HepG2 (cell line): ENCODE data around the gene OSBP. TPM values are rescaled to one million over a fixed set of nuclear protein-coding genes. Genes with fewer than 3 reads are reported as not detected.

Experiments
- ATAC-seq: fragments of 200-7000 bp; cut with Tn5 transposase; 3 replicates; pipeline ENCODE4 v1.9.1; 2020; ENCODE audit warnings: mild to moderate bottlenecking, moderate library complexity
- BruUV-seq: library from RNA; stranded (reverse); fragments of 400-500 nt; replicated peaks from 2 replicates; lab custom pipeline; 2021; lab: Mats Ljungman, UMichigan
- CTCF ChIA-PET: fragments of 300-600 bp; formaldehyde crosslinking; extraction: SDS; loops from one replicate; lab custom pipeline; 2021; ENCODE audit warnings: low total read pairs, inconsistent platforms, low intra/inter-chr PET ratio; lab: Yijun Ruan, JAX
- POLR2A ChIA-PET: fragments of 350-600 bp; sonication (Branson Sonifier 250); formaldehyde crosslinking; loops from one replicate; lab custom pipeline; 2020; ENCODE audit warnings: antibody characterized with exemption, inconsistent platforms; lab: Yijun Ruan, JAX
- DNase-seq: peaks from one replicate; pipeline ENCODE4 v3.0.0-alpha.2; 2015; ENCODE audit warnings: low spot score
- FAIRE-seq: peaks from 3 replicates; lab custom pipeline; 2011; peaks lifted over from hg19 to GRCh38; lab: Jason Lieb, UNC
- H2AFZ ChIP-seq: one replicate; pipeline ENCODE4 v1.6.1; 2011; ENCODE audit warnings: low read length, inconsistent platforms
- H3K27ac ChIP-seq: fragments of 300-600 bp; 3 replicates; pipeline ENCODE4 v1.8.0; 2011; ENCODE audit warnings: mixed run types, mild to moderate bottlenecking, mixed read lengths, low read length, inconsistent platforms; ENCODE audit not compliant: insufficient read depth; ENCODE audit errors: extremely low read length
- H3K27me3 ChIP-seq, 2 experiments: fragments of 200-600 bp in 1 of 2; 2 replicates in 1 of 2; 3 replicates in 1 of 2; pipeline versions ENCODE4 v1.6.0 to v1.8.0; 2011; ENCODE audit warnings: low read length in 2 of 2, mild to moderate bottlenecking in 2 of 2, moderate library complexity in 2 of 2, inconsistent platforms in 1 of 2; ENCODE audit not compliant: insufficient read depth in 2 of 2, control insufficient read depth in 1 of 2
- H3K36me3 ChIP-seq, 2 experiments: fragments of 200-600 bp in 1 of 2; replicated peaks in 1 of 2; 2 replicates in 1 of 2; 3 replicates in 1 of 2; pipeline versions ENCODE4 v1.5.1 to v1.8.0; 2011; ENCODE audit warnings: low read length in 2 of 2, inconsistent platforms in 1 of 2; ENCODE audit not compliant: insufficient read depth in 2 of 2, control insufficient read depth in 1 of 2
- H3K4me1 ChIP-seq: 2 replicates; pipeline ENCODE4 v1.5.1; 2012; ENCODE audit warnings: low read length, inconsistent platforms; ENCODE audit not compliant: insufficient read depth
- H3K4me2 ChIP-seq: 2 replicates; pipeline ENCODE4 v1.6.0; 2011; ENCODE audit warnings: low read depth, low read length, inconsistent platforms
- H3K4me3 ChIP-seq, 3 experiments: fragments of 200-600 bp in 1 of 3; sonication (generic), shearing (Covaris generic) in 1 of 3; replicated peaks in 1 of 3; 2 replicates each; pipeline ENCODE4 v1.5.1; 2011 to 2016; ENCODE audit warnings: low read length in 3 of 3, inconsistent platforms in 2 of 3, low read depth in 2 of 3, mild to moderate bottlenecking in 2 of 3, control low read depth in 1 of 3, mixed read lengths in 1 of 3; ENCODE audit not compliant: insufficient read depth in 1 of 3
- H3K79me2 ChIP-seq: one replicate; pipeline ENCODE4 v1.6.1; 2011; ENCODE audit warnings: low read length, inconsistent platforms; ENCODE audit not compliant: insufficient read depth
- H3K9ac ChIP-seq: 2 replicates; pipeline ENCODE4 v1.6.0; 2011; ENCODE audit warnings: mild to moderate bottlenecking, low read depth, low read length, inconsistent platforms; ENCODE audit not compliant: insufficient read depth
- H3K9me3 ChIP-seq: 2 replicates; pipeline ENCODE4 v1.5.1; 2012; ENCODE audit warnings: mild to moderate bottlenecking, low read length
- H4K20me1 ChIP-seq: 2 replicates; pipeline ENCODE4 v1.6.0; 2011; ENCODE audit warnings: inconsistent platforms, mild to moderate bottlenecking, low read length, moderate library complexity; ENCODE audit not compliant: insufficient read depth
- EP300 ChIP-seq, 3 experiments: sonication (generic) in 1 of 3; formaldehyde crosslinking in 1 of 3; IDR thresholded peaks; 2 replicates each; pipeline versions ENCODE4 v1.5.1 to v1.6.1; 2011 to 2020; ENCODE audit warnings: low read depth in 2 of 3, low read length in 2 of 3, borderline replicate concordance in 1 of 3, improper control_type of control experiment in 1 of 3, mild to moderate bottlenecking in 1 of 3, missing genetic modification reagents in 1 of 3, moderate library complexity in 1 of 3
- GLI4 ChIP-seq: sonication (generic); formaldehyde crosslinking; IDR thresholded peaks from 2 replicates; pipeline ENCODE4 v1.5.1; 2020; ENCODE audit warnings: missing genetic modification reagents, mild to moderate bottlenecking, moderate library complexity, borderline replicate concordance
- KDM4B ChIP-seq: sonication (generic); formaldehyde crosslinking; IDR thresholded peaks from 2 replicates; pipeline ENCODE4 v1.4.0; 2020; ENCODE audit warnings: missing genetic modification reagents
- PRDM4 ChIP-seq: sonication (generic); formaldehyde crosslinking; IDR thresholded peaks from 2 replicates; pipeline ENCODE4 v1.9.0; 2021; ENCODE audit warnings: missing genetic modification reagents, borderline replicate concordance
- SIN3B ChIP-seq: fragments of 150-350 bp; IDR thresholded peaks from 2 replicates; pipeline ENCODE4 v1.6.1; 2014; ENCODE audit warnings: low read length
- YY1 ChIP-seq: IDR thresholded peaks from 2 replicates; pipeline ENCODE4 v1.6.1; 2011; ENCODE audit warnings: low read length, low read depth, moderate library complexity, mild to moderate bottlenecking; ENCODE audit not compliant: insufficient read depth, insufficient replicate concordance
- ZBTB3 ChIP-seq: sonication (generic); formaldehyde crosslinking; IDR thresholded peaks from 2 replicates; pipeline ENCODE4 v1.4.0; 2020; ENCODE audit warnings: low read depth, mild to moderate bottlenecking, moderate library complexity, missing genetic modification reagents, borderline replicate concordance
- ZBTB38 ChIP-seq: sonication (generic); formaldehyde crosslinking; IDR thresholded peaks from 2 replicates; pipeline ENCODE4 v1.5.1; 2020; ENCODE audit warnings: mild to moderate bottlenecking, missing genetic modification reagents
- ZKSCAN1 ChIP-seq: fragments of 150-350 bp; IDR thresholded peaks from 2 replicates; pipeline ENCODE4 v1.6.1; 2014; ENCODE audit warnings: low read length
- ZMYM4 ChIP-seq: sonication (generic); formaldehyde crosslinking; IDR thresholded peaks from 2 replicates; pipeline ENCODE4 v1.8.1; 2023; ENCODE audit warnings: mild to moderate bottlenecking, missing genetic modification reagents
- ZNF598 ChIP-seq: sonication (generic); formaldehyde crosslinking; IDR thresholded peaks from 2 replicates; pipeline ENCODE4 v1.5.1; 2020; ENCODE audit warnings: mild to moderate bottlenecking, missing genetic modification reagents, borderline replicate concordance
- ZNF891 ChIP-seq: sonication (generic); formaldehyde crosslinking; IDR thresholded peaks from 2 replicates; pipeline ENCODE4 v1.5.0; 2020; ENCODE audit warnings: mild to moderate bottlenecking, missing genetic modification reagents
- WGBS: methylation state at CpG from one replicate; pipeline ENCODE4 v1.1.6; 2017; ENCODE audit warnings: low lambda C conversion rate; 5-methylcytosine and 5-hydroxymethylcytosine counted together
- in situ Hi-C: cut with HindIII; loops from 2 replicates; pipeline ENCODE4 v1.10.0; 2017; ENCODE audit warnings: low pct_unique_long_range_greater_than_20kb; ENCODE audit not compliant: extremely low pct_ligation_motif_present
- intact Hi-C: fragments of 100-400 bp; cut with micrococcal nuclease; formaldehyde crosslinking; loops from one replicate; pipeline ENCODE4 v1.10.0; 2022; ENCODE audit not compliant: unreplicated experiment
- polyA plus RNA-seq, 8 experiments: library from polyadenylated mRNA; depleted of rRNA in 3 of 8; stranded (reverse) in 7 of 8; unstranded in 1 of 8; fragments of >200 nt; fragmentation: Illumina TruSeq in 4 of 8; extraction: Trizol in 4 of 8; gene quantifications; 2 replicates each; pipeline versions ENCODE4 v1.2.1 to v1.2.3, GENCODE V29; 2011 to 2016; ENCODE audit warnings: low read depth in 4 of 8, missing spikeins in 1 of 8, mixed read lengths in 1 of 8; ENCODE audit not compliant: insufficient read depth in 1 of 8
- total RNA-seq, 5 experiments: library from RNA; depleted of rRNA; stranded (reverse); fragments of >200 nt; fragmentation: Illumina TruSeq; extraction: Trizol; gene quantifications; 2 replicates each; pipeline ENCODE4 v1.2.3, GENCODE V29; 2016; ENCODE audit warnings: low read depth in 1 of 5
- TF ChIP-seq, protein P1 (sequence below): IDR thresholded peaks from 2 replicates; pipeline ENCODE4 v1.6.1; 2016
- TF ChIP-seq, protein P2 (sequence below): sonication (generic); formaldehyde crosslinking; IDR thresholded peaks from 2 replicates; pipeline ENCODE4 v1.4.0; 2020; ENCODE audit warnings: mild to moderate bottlenecking, missing genetic modification reagents

The OSBP gene
- total and polyA plus RNA-seq, 2 of the 13 experiments (the other 11 are each of a cell fraction or from before 2014, with no cell fraction given) = 12.1 to 13.5 TPM

DNA sequence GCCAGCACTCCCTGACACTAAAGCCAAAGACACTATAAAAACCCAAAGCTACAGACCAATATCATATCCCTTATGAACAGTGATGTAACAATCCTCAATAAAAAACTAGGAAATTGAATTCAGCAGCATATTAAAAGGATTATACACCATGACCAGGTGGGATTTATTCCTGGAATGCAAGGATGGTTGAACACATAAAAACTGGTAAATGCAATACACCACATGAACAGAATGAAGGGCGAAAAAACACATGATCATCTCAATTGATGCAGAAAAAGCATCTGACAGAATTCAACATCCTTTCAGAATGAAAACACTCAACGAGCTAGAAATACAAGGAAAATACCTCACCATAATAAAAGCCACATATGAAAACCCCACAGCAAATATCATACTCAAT is 31.3 kb downstream of the OSBP start:
- Histone ChIP-seq H3K4me2 (no peak overlapping the region), H4K20me1 (no peaks in the 10 kb centered on the region), H3K79me2 (no peaks in the 10 kb centered on the region), H3K27ac (no peak overlapping the region), H3K9ac (no peak overlapping the region), H3K36me3 (peaks cover 5 to 55% of the 10 kb centered on the region in 2 experiments; a peak in 4 of 5 replicates), H3K27me3 (no peaks in the 10 kb centered on the region), H2AFZ (no peak overlapping the region), H3K9me3 (peaks cover 5% of the 10 kb centered on the region; the same call in 1 of the 2 replicates), H3K4me1 (no peaks in the 10 kb centered on the region), H3K4me3 (no peak overlapping the region)
- BruUV-seq = no TSS peak
- CTCF ChIA-PET = no interaction called here
- no peak for FAIRE-seq
- WGBS = 97% methylated on average over 2 of the region's 2 CpGs
- no peak for DNase-seq
- in situ Hi-C loops = no loop called here
- ATAC-seq = no peak
- intact Hi-C loops = no loop called here
- TF ChIP-seq ZNF598 (no peak), EP300 (IDR thresholded peaks at IDR 0.05; ENCODE audit: low read depth in 2 of 2, low read length in 2 of 2) (no peak), EP300 (CRISPR knock-in tag; IDR thresholded peaks at IDR 0.05; ENCODE audit: borderline replicate concordance) (no peak), ZBTB3 (CRISPR knock-in tag) (no peak), SIN3B (no peak)
- POLR2A ChIA-PET = no interaction called here

DNA sequence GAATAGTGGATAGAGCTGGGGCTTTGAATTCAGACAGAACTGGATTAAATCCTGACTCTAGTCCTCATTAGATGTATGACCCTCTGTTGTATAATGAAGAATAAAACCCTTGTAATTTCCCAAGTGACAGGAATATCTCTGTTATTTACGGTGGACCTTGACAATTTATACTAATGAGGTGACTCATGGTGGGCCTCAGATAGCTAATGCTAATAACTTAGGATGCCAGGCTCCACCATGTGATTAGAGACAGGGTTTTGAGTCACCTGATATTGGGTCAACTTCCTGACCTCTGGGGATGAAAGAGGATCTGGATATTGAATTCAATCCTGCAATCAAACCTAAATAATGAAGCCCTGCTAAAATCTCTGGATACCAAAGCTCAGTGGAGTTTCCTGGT is 33.6 kb downstream of the OSBP start:
- Histone ChIP-seq H3K27ac (no peak overlapping the region), H3K4me3 (no peak overlapping the region), H3K4me1 (no peaks in the 10 kb centered on the region), H4K20me1 (no peaks in the 10 kb centered on the region), H3K9ac (no peak overlapping the region), H3K79me2 (no peaks in the 10 kb centered on the region), H3K4me2 (no peak overlapping the region), H3K27me3 (no peaks in the 10 kb centered on the region), H3K9me3 (peaks cover 5% of the 10 kb centered on the region; the same call in 1 of the 2 replicates), H3K36me3 (peaks cover 7 to 55% of the 10 kb centered on the region in 2 experiments), H2AFZ (no peak overlapping the region)
- ChIA-PET CTCF (no interaction called here), POLR2A (no interaction called here)
- ATAC-seq (no peak), FAIRE-seq (no peak), DNase-seq (no peak)
- intact Hi-C loops (no loop called here), in situ Hi-C loops (no loop called here)
- WGBS = 94% methylated on average over 1 of the region's 1 CpG
- no peak for TF ChIP-seq KDM4B (CRISPR knock-in tag)
- no peak for TF ChIP-seq ZKSCAN1
- no peak for TF ChIP-seq ZNF891
- TF ChIP-seq PRDM4 (CRISPR knock-in tag) = no peak
- no peak for TF ChIP-seq YY1
- no peak for TF ChIP-seq ZMYM4
- TF ChIP-seq, protein P1, sequence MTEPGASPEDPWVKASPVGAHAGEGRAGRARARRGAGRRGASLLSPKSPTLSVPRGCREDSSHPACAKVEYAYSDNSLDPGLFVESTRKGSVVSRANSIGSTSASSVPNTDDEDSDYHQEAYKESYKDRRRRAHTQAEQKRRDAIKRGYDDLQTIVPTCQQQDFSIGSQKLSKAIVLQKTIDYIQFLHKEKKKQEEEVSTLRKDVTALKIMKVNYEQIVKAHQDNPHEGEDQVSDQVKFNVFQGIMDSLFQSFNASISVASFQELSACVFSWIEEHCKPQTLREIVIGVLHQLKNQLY = no peak
- no peak for TF ChIP-seq ZBTB38 (CRISPR knock-in tag)
- TF ChIP-seq GLI4 (CRISPR knock-in tag) = no peak
- TF ChIP-seq, protein P2, sequence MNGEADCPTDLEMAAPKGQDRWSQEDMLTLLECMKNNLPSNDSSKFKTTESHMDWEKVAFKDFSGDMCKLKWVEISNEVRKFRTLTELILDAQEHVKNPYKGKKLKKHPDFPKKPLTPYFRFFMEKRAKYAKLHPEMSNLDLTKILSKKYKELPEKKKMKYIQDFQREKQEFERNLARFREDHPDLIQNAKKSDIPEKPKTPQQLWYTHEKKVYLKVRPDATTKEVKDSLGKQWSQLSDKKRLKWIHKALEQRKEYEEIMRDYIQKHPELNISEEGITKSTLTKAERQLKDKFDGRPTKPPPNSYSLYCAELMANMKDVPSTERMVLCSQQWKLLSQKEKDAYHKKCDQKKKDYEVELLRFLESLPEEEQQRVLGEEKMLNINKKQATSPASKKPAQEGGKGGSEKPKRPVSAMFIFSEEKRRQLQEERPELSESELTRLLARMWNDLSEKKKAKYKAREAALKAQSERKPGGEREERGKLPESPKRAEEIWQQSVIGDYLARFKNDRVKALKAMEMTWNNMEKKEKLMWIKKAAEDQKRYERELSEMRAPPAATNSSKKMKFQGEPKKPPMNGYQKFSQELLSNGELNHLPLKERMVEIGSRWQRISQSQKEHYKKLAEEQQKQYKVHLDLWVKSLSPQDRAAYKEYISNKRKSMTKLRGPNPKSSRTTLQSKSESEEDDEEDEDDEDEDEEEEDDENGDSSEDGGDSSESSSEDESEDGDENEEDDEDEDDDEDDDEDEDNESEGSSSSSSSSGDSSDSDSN (CRISPR knock-in tag) = no peak
- BruUV-seq = no TSS peak
